NCI-H2081 (cell line): ENCODE data around the gene ABCA12.

ENCODE experiments used
- DNase-seq, 2 experiments: peaks; one replicate each; lab custom pipeline; 2025; lab: John Stamatoyannopoulos, UW

The ABCA12 gene

DNA sequence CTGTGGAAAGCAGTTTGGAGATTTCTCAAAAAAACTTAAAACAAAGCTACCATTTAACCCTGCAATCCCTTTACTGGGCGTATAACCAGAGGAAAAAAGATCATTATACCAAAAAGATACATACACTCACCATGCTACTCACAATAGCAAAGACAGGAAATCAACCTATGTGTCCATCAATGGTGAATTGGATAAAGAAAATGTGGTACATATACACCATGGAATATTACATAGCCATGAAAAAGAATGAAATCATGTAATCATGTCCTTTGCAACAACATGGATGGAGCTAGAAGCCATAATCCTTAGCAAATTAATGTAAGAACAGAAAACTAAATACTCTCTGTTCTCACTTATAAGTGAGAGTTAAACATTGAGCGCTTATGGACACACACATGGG, 18.6 kb downstream of the ABCA12 start:
- DNase-seq = no peak

DNA sequence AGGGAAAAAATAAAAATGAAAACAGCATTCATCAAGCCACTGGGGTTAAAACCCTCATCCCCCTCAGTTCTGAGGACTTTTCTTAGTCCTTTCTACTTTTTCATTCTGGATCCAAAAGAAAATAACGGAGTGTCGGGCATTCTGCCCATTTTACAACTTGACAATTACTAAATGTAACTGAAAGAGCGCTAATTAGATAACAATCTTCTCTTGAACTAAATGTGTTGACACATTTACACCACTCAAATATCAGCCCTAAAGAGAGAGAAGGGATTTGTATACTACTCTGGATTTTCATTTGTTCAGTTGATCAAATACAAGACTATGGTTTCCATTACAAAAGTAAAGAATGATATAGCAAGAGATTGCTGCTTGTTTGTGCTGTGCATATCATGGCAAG, 27.5 kb downstream of the ABCA12 start:
- peak in 1 of 2 experiments; percentile 53 for DNase-seq

DNA sequence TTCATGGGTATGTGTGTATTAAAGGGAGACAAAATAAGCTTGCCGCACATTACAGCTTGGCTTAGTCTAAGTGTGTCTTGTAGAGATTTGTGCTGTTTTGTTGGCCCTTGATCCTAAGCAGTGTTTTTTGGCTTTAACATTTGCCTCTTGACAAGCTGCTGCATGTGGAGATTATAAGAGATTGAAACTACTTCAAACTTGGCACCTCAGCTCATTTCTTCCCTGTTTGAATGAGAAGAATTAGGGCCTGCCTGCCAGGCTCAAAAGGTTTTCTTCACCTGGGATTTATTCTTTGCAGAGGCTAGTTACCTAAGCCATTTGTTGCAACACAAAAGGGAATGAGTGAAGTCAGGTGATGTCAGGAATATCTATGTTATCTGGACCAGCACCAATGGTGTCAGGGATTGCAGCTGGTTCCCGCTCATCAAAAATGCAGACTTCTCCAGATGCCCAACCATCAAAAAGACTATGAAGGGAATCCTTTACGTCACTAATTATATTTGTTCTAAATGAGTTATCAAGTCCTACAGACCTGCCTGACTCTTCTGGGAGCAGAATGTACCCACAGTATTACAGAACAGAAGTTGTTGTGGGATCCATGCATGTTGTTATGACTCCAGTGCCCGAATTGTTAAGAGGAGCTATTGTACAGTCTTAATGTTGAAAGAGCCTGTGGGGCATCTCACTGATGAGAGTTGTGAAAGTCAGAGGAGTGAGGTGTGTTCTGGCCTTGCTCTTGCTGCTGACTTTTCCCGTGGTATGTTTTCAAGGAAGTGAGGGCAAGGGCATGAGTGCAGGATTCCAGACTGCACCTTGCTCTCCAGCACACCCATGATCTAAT, 31.0 kb downstream of the ABCA12 start:
- DNase-seq = no peak

DNA sequence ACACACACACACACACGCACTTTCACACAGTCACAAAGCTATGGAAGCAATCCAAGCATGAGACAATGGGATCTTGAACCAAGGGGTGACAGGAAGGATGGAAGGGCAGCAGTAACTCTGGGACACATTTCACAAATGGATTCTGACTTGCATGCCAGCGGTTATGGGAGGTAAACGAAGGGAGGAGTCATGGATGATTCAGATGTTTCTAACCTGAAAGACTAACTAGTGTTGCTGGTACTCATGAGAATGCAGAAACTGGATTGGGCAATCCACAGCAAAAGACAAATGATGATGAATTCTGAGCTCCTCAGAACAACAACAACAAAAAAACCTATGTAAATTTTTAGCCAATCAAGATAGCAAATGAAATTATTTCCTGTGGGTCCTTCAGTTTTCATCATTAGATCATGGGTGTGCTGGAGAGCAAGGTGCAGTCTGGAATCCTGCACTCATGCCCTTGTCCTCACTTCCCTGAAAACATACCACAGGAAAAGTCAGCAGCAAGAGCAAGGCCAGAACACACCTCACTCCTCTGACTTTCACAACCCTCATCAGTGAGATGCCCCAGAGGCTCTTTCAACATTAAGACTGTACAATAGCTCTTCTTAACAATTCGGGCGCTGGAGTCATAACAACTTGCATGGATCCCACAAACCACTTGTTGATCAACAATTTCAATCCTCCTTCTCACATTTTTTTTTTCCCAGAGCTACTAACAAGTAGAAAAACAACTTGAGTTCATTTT, 32.6 kb downstream of the ABCA12 start:
- DNase-seq = no peak

DNA sequence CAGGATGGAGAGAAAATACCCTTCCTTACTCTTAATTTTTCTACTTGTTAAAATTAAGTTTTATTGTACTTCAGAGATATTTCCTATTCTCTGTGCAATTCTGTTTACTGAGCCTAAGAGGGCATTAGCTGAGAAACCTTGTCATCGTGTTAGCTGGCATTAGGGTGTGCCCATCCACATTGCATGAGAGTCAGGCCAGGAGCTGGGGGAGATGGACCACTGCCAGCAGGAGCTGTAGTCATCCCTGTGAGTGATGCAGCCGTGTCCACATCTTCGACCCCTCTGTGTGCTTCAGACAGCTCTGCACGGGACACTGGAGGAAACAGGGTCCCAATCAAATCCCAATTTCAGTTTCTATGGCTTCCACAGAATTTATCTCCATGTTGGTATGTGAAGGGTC, 34.2 kb downstream of the ABCA12 start:
- no peak for DNase-seq

DNA sequence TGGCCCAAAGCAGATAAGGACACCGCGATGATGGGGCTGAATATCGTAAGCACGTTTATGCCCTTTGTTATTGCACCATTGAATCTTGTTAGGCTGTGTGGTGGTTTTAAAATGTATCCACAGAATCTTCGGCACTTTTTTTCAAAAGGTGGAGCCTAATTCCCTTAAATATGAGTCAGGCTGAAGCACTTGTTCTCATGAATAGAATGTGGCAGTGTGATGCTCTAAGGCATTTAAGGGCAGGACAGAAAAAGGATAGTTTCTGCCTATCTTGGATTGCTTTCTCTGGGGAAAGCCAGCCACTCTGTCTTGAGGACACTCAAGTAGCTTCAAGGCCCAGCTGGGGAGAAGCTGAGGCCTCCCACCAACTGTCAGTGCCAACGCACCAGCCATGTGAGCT, 39.6 kb downstream of the ABCA12 start:
- no peak for DNase-seq

DNA sequence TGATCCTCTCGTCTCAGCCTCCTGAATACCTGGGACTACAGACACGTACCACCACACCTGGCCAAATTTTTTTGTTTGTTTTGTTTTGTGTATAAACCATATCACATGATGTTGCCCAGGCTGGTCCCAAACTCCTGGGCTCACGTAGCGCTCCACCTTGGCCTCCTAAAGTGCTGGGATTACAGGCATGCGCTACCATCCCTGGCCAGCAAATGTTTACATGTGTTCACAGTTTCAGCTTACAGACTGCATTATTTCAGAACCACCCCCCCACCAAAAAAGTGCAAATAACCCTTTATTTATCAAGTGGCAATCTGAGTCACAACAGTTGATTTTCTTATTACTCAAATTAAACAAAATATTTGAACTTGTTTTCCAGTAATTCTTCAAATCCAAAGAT, 54.3 kb downstream of the ABCA12 start:
- DNase-seq = no peak

DNA sequence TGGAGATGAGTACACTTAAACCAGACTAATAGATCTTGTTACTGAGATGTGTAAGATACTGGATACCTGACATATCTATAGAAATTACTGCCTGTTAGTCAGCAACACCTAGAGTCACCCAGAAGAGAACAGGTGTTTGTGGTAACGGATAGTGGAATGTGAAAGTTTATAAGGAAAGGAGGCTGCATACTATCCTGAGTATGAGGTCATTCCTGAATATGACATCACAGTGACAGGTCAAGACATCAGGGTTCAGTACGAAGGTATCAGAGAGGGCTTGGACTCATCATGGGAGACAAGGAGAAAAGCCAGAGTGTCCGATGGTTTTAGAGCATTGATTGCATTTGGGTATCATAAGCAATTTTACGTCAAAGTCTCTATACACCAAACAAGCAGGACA, 55.3 kb downstream of the ABCA12 start:
- no peak for DNase-seq

DNA sequence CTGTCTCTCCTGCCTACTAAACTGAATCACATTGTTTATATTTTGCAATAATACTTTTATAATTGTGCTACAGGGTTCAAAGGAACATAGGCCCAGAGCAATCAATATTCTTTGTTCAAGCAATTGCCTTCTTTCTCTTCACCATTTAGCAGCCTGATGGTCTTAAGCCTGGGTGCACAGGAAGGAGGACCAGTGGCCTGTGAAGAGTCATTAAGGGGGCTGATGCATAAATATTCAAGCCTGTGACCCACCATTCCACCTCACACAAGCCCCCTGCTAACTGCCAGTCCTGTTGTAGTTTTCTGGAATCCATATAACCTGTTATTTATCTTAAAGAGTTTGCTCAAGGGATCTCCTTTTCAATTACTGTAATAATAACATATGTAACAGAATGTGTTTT, 56.0 kb downstream of the ABCA12 start:
- DNase-seq = no peak

DNA sequence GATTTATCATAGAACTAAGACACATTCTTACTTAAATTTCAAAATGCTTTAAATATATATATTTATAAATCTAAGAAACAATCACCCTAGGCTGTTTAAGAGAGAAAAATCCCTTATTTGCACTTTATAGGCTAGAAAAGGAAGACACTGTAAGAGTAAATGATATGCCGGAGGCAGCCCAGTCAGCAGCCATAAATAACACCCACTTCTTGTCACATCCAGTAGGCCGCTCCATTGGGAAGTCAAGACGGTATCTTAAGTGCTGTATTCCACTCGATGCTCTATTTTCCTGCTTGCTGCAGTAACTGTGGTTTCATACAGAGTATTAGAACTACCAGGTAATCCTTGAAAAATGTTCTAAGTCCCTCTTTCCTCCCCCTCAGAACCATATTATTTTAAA, 57.9 kb downstream of the ABCA12 start:
- no peak for DNase-seq

DNA sequence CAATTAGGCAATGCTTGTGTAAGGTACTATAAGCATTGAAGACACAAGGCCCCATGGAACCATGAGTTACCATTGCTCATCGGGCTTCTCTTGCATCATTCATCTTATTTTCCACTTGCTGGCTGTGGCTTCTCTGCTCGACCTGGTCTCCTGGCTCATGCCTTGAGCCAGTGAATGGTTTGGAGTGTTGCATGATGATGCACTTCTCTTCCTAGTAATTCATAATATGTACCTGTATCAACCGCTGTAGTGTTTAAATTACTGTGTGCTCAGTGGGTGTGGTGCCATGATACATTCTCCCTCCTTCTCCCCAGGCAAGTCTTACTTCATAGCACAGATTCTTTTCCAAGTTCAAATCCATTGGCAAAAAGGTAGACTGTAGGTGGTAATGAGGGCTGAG, 66.8 kb downstream of the ABCA12 start:
- no peak for DNase-seq

DNA sequence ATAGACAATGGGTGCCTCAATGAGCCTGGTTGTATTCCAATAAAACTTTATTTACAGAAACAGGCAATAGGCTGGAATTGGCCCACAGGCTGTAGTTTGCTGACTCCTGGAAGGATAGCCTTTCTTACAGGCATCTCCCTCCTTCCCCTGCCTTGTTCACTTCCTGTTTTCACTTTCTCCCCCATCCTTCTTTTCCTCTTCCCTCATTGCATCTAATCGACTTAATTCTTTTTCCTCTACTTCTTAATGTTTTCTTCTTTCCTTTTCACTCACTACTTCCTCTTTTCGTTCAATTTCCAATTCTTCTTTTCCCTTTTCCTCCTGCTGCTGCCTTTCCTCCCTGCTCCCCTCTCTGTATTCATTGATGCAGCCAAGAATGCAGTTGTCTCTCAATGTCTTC, 70.0 kb downstream of the ABCA12 start:
- no peak for DNase-seq

DNA sequence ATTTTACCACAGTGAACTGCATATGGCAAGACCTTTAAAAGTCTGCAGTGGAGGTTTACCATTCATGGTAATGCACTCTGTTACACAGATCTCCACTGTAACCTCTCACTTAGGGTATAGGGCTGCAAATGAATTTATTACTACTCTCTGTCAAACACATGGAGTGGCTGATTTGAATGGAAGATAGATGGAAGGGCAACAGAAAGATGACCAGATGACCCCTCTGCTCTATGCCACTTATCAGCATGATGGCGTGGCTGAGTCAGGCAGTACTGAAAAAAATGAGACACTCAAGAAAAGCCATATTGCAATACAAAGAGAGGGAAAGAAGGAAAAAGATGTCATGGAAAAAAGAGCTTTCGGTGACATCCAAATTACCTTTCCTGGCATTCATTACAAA, 72.3 kb downstream of the ABCA12 start:
- DNase-seq = no peak

DNA sequence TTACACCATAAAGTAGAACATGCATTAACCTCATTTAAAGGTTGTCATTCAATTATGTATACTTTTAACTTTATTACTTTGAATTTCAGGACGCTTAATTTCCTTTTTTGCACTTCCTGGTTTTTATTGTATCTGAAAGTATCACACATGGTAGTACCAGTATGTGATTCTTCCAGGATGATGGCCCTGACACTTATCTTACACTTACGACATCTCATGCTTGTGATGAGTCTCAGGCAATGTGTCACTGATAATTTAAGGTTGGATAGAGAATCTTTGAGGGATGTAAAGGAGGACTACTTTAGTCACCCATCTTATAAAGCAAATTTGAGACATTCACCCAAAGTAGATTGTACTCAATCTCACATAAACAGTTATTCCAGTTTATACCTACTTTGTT, 74.9 kb downstream of the ABCA12 start:
- no peak for DNase-seq

DNA sequence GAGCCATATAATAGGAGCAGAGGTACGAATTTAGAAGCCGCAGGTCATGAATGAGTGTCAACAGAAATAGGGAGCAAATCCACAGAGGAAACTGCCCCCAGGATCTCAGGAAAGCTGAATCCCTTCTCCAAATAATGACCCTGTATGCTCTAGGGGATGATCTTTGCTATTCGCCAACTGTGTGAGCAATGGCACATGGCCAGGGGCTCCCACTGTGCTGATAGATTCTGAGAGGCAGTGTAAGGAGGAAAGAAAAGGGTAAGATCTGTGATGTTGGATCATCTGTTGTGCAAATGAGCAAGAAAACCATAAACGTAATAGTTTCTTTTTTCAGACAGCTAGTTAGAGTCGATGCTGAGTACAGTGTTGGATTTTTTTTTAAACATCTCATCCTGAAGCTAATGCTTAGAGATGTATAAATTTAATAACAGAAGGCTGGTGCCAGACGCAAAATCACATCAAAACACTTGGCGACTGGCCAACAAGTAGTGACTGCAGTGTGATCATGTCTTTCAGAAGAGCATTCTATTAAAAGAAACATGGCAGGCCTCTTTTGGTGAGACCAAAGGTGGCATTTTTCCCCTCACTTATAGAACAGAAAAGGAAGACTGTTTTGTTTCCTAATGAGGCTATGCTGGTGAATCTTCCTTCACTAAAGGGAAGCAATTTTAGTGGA, 77.4 kb downstream of the ABCA12 start:
- peak; percentile 39 to 64 for DNase-seq

DNA sequence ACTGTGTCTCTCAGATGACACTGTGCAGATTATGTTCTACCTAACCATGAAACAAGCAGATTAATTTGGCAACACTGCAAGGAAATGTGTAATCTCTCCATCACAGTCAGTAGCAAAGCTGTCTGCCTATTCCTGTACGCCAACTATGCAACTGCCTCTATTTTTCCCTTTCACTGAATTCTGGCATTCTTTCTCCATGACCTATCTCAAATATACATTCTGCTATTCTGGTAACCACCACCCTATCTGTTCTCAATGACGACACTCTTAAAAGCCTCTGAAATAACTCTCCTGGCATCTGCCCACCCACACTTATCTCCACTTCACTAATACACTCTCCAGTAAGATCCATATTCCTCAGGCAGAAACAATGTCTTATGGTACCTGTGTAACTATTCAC, 78.7 kb downstream of the ABCA12 start:
- no peak for DNase-seq

DNA sequence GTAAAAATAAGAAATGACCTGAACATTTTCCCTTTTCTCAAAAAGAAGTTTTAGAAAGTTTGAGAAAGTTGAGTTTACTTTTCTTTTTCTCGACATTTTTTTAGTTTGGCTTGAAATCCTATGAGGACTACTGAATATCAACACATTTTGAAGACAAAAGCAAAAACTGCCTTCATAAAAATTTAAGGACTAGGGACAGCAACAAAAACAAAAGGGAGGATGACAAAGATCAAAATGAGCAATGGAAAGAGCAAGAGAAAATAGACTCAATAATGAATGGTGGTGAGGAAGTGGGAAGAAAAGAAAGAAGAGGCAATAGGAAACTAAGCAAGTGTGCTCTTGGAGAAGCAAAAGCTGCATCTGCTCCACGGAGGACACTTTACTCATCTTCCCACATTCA, 82.5 kb downstream of the ABCA12 start:
- no peak for DNase-seq

DNA sequence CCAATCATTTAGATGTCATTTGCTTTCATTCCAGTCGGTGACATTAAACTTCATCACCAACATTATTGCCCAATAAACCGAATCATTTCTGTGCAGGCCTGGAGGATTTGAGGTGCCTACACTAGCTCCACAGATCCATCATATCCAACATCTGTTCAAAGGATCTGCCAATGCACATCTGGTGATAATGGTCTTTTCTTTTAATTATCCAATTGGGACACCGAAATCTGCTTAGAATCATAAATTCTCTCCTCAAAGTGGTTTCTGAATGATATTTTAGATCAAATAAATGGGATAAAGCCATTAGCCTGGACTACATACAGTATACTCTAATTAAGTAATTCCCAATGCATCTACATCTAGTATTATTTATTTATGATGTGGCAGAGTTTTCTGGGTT, 85.6 kb downstream of the ABCA12 start:
- DNase-seq = no peak

DNA sequence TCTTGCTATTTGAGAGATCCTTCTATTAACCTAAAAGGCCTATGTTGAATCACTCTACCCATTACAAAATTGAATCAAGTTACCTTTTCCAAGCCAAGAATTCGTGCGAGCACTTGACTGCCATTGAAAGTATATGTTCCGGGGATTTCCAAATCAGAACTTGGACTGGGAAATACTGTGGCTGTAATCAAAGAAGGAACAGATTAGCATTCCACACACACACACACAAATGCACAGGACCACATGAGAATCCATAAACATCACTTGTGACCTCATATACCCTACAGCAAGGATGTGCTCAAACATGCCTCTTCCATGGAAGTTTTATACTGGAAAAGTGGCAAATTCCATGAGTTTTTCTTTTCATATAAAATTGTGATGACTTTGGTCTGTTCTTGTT, 86.0 kb downstream of the ABCA12 start:
- DNase-seq = no peak

DNA sequence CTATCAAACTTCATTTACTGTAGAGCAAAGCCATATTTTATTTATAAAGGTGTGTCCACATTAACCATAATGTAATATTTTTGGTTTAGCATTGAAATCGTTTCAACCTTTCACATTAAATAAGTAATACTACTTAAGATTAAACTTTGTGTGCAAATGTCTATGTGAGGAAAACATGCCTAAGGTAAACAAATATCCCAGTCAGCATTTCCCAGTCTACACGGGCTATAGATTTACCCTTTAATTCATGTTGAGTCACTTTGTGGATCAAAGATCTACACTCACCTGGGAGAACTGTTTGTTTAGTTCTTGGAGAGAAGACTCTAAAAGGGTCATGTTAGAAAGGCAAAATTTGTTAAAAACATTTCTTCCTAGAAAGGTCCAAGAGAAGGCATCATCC, 89.1 kb downstream of the ABCA12 start:
- no peak for DNase-seq

DNA sequence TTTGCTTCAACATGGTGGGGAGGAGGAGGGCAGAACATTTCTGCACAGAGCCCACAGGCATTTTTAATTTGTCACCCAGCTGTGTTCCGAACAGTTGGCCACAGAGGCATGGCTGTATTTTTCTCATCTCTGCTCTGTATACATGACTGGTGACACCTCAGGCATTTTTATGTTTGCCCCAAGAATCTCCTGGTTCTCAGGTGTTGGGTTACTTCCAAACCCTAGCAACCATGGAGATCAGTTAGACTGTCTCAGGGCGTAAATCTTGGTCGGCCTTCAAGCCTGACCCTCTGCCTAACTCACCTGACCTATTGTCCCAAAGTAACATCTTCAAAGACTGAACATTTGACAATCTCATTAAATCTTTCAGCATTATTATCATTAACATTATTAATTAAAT, 100.0 kb downstream of the ABCA12 start:
- DNase-seq = no peak

DNA sequence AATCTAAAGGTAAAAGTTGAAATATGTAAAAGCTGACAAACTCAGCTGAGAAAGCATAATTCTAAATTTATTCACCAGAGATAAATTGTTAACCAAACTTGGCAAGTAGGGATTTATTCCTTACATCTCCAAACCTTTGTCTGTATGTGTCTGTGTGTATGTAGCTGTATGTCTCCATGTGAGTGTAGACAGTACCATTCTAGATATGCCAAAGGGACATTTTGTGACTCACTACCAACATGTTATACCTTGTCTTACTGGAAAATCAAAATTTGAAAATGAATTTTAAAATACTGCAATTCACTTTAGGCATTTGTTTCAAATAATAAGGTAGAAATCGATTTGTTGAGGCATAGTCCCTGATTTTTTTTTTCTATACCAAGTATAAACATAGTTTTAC, 102.1 kb downstream of the ABCA12 start:
- DNase-seq = no peak

DNA sequence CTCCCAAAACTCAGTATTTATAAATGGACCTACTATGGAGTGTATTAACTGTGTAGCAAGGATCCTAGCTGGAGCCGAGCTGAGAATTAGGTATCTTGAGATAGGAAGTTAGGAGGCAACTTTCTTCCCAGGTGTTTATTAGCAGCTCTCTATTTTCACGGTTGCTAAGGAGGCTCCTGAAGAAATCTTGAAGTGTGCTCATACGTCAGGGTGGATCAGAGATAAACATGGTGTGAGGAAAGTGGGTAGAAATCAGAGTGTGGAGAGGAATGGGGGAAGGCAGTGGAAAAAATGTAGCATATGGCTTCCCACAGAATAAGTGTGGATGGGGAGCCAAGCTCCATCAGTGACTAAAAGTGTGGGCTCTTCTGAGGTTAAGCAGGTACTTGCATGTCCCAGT, 104.3 kb downstream of the ABCA12 start:
- DNase-seq = no peak
